Gastrocnemius medialis (tissue), 4 donors: ENCODE results near the gene SLC16A8. TPM values are rescaled to one million over a fixed set of nuclear protein-coding genes. Genes with fewer than 3 reads are reported as not detected.

Experiments used
- ATAC-seq, 2 donors: fragments of 150-250 bp; one replicate each; pipeline ENCODE4 v1.9.1; 2016
- DNase-seq, 2 donors: peaks; one replicate each; pipeline ENCODE4 v3.0.0-alpha.2; 2019
- H3K27ac ChIP-seq, 4 donors: fragments of 200-600 bp; sonication (generic); 1 replicate in 1 of 4; 2 replicates in 3 of 4; pipeline ENCODE4 v1.5.1; 2016 to 2018; ENCODE audit warnings: mild to moderate bottlenecking in 2 of 4, moderate library complexity in 1 of 4
- H3K27me3 ChIP-seq, 3 donors: fragments of 200-600 bp; sonication (generic) in 2 of 3; 1 replicate in 1 of 3; 2 replicates in 2 of 3; pipeline versions ENCODE4 v1.5.1 to v1.6.0; 2016 to 2019; ENCODE audit warnings: mild to moderate bottlenecking in 1 of 3, moderate library complexity in 1 of 3
- H3K36me3 ChIP-seq, 2 donors: fragments of 200-600 bp; sonication (generic) in 1 of 2; one replicate each; pipeline ENCODE4 v1.5.1; 2017 to 2018
- H3K4me1 ChIP-seq, 2 donors: fragments of 200-600 bp; sonication (generic) in 1 of 2; one replicate each; pipeline ENCODE4 v1.5.1; 2016 to 2017; ENCODE audit warnings: mild to moderate bottlenecking in 2 of 2
- H3K4me3 ChIP-seq, 4 donors: fragments of 200-600 bp; sonication (generic) in 3 of 4; 1 replicate in 1 of 4; 2 replicates in 3 of 4; pipeline ENCODE4 v1.5.1; 2016 to 2019; ENCODE audit warnings: mild to moderate bottlenecking in 2 of 4
- H3K9me3 ChIP-seq, 3 donors: fragments of 200-600 bp; sonication (generic) in 2 of 3; 1 replicate in 1 of 3; 2 replicates in 2 of 3; pipeline ENCODE4 v1.5.1; 2016 to 2019
- CTCF ChIP-seq, 5 experiments: fragments of 450-650 bp in 3 of 5; fragments of 200-600 bp in 2 of 5; sonication (generic) in 2 of 5; IDR thresholded peaks in 4 of 5; conservative IDR thresholded peaks in 1 of 5; 1 replicate in 4 of 5; 2 replicates in 1 of 5; pipeline ENCODE4 v1.5.1; 2016 to 2019; ENCODE audit warnings: antibody characterized with exemption in 5 of 5, mild to moderate bottlenecking in 3 of 5, moderate library complexity in 3 of 5
- POLR2A ChIP-seq, 2 donors: fragments of 450-650 bp; IDR thresholded peaks; one replicate each; pipeline ENCODE4 v1.6.1; 2017; ENCODE audit warnings: antibody characterized with exemption in 2 of 2, mild to moderate bottlenecking in 2 of 2, moderate library complexity in 2 of 2
- in situ Hi-C, 4 donors: fragments of 200-750 bp; cut with MboI; loops; one replicate each; pipeline versions ENCODE4 v1.15.0 to v1.8.0; 2017; ENCODE audit warnings: low sequenced_read_pairs in 4 of 4
- intact Hi-C: fragments of 100-400 bp; cut with DNase I; formaldehyde crosslinking; loops from one replicate; pipeline ENCODE4 v1.15.1; 2023; ENCODE audit warnings: low total_unique reads
- total RNA-seq, 4 donors: library from RNA; depleted of rRNA; stranded (reverse); fragments of >200 nt; gene quantifications; one replicate each; pipeline versions ENCODE4 v1.1.0 to v1.2.3, GENCODE V29; 2016

SLC16A8 gene
- total RNA-seq, 4 donors from 2014 or later: 0.42 TPM; not detected in 3

- no peaks in the 10 kb centered on the region for H3K36me3 ChIP-seq
- no peak for ATAC-seq
- TF ChIP-seq CTCF (IDR thresholded peaks at IDR 0.05 in 4 of 5, conservative IDR thresholded peaks at IDR 0.05 in 1 of 5) (no peak), POLR2A (IDR thresholded peaks at IDR 0.05) (no peak)
- H3K4me1 ChIP-seq: peaks cover 2 to 7% of the 10 kb centered on the region in 2 donors
- H3K27me3 ChIP-seq: no peaks in the 10 kb centered on the region
- in situ Hi-C loops: loop anchor here in 3 of 4 donors (10.0 to 25.0 kb wide), 3 partner anchors 54 to 254 kb away; partner anchors contain the start of gene PICK1 (in 2 of the 3)
- intact Hi-C loops: no loop called here
- no peak overlapping the region for H3K27ac ChIP-seq
- H3K4me3 ChIP-seq: no peak overlapping the region
- H3K9me3 ChIP-seq: no peaks in the 10 kb centered on the region
- no peak for DNase-seq
Measured at GRCh38 chr22:38108561-38109319, 24.8 kb upstream of the SLC16A8 start.

- TF ChIP-seq POLR2A (IDR thresholded peaks at IDR 0.05) (no peak), CTCF (IDR thresholded peaks at IDR 0.05 in 4 of 5, conservative IDR thresholded peaks at IDR 0.05 in 1 of 5) (no peak)
- intact Hi-C loops: no loop called here
- no peaks in the 10 kb centered on the region for H3K9me3 ChIP-seq
- DNase-seq: no peak
- ATAC-seq: no peak
- H3K27ac ChIP-seq: no peak overlapping the region
- H3K36me3 ChIP-seq: no peaks in the 10 kb centered on the region
- H3K4me1 ChIP-seq: peaks cover 2 to 7% of the 10 kb centered on the region in 2 donors
- no peak overlapping the region for H3K4me3 ChIP-seq
- H3K27me3 ChIP-seq: no peaks in the 10 kb centered on the region
- in situ Hi-C loops: loop anchor here in 3 of 4 donors (10.0 to 25.0 kb wide), 3 partner anchors 53 to 254 kb away; partner anchors contain the start of gene PICK1 (in 2 of the 3)
Measured at GRCh38 chr22:38107692-38108515, 23.9 kb upstream of the SLC16A8 start.

- no peak for DNase-seq
- no peak for ATAC-seq
- peaks cover 2 to 7% of the 10 kb centered on the region in 2 donors for H3K4me1 ChIP-seq
- no peak overlapping the region for H3K27ac ChIP-seq
- in situ Hi-C loops (loop anchor here in 3 of 4 donors (10.0 to 25.0 kb wide), 3 partner anchors 52 to 255 kb away; partner anchors contain the start of gene PICK1 (in 2 of the 3)), intact Hi-C loops (no loop called here)
- TF ChIP-seq POLR2A (IDR thresholded peaks at IDR 0.05) (no peak), CTCF (IDR thresholded peaks at IDR 0.05 in 4 of 5, conservative IDR thresholded peaks at IDR 0.05 in 1 of 5) (no peak)
- H3K27me3 ChIP-seq: no peaks in the 10 kb centered on the region
- H3K36me3 ChIP-seq: no peaks in the 10 kb centered on the region
- no peak overlapping the region for H3K4me3 ChIP-seq
- no peaks in the 10 kb centered on the region for H3K9me3 ChIP-seq
Measured at GRCh38 chr22:38106814-38107578, 23.0 kb upstream of the SLC16A8 start.

- Histone ChIP-seq H3K27me3 (no peaks in the 10 kb centered on the region), H3K27ac (no peak overlapping the region), H3K4me1 (no peaks in the 10 kb centered on the region), H3K36me3 (no peaks in the 10 kb centered on the region), H3K9me3 (no peaks in the 10 kb centered on the region), H3K4me3 (no peak overlapping the region)
- DNase-seq (peak in 1 of 2 donors; percentile 54), ATAC-seq (peak; percentile 64 to 89)
- no peak for TF ChIP-seq POLR2A (IDR thresholded peaks at IDR 0.05)
- TF ChIP-seq CTCF (IDR thresholded peaks at IDR 0.05 in 4 of 5, conservative IDR thresholded peaks at IDR 0.05 in 1 of 5): peak; percentile 39 to 64 (median 61)
- intact Hi-C loops (loop anchor here (1.0 kb wide), 2 partner anchors 35 to 52 kb away; no protein-coding TSS in a partner anchor), in situ Hi-C loops (loop anchor here in 3 of 4 donors (10.0 to 25.0 kb wide), 3 partner anchors 49 to 258 kb away; partner anchors contain the start of gene PICK1 (in 2 of the 3))
Measured at GRCh38 chr22:38104084-38104483, 20.1 kb upstream of the SLC16A8 start.
